CD14-positive monocyte (primary cell): ENCODE data around the gene SLC50A1. TPM values are rescaled to one million over a fixed set of nuclear protein-coding genes. Genes with fewer than 3 reads are reported as not detected.
"Not testable (repeated sequence)": the region's sequence is repeated elsewhere in the genome, so short reads cannot be mapped to it uniquely, and the experiment has no call there.

Experiments used
- DNase-seq, 3 donors: peaks; one replicate each; pipeline ENCODE4 v3.0.0-alpha.2; 2011 to 2022
- H2AFZ ChIP-seq: 2 replicates; pipeline ENCODE4 v1.6.0; 2012; ENCODE audit warnings: mild to moderate bottlenecking, low read depth, low read length, inconsistent platforms; ENCODE audit not compliant: insufficient read depth, poor library complexity, severe bottlenecking
- H3K27ac ChIP-seq, 2 donors: 1 replicate in 1 of 2; 2 replicates in 1 of 2; pipeline ENCODE4 v1.5.1; 2012 to 2013; ENCODE audit warnings: low read length in 2 of 2, control low read depth in 1 of 2, inconsistent platforms in 1 of 2, low read depth in 1 of 2, mild to moderate bottlenecking in 1 of 2
- H3K27me3 ChIP-seq, 2 donors: one replicate each; pipeline versions ENCODE4 v1.6.0 to v1.6.1; 2011 to 2013; ENCODE audit warnings: low read length in 2 of 2; ENCODE audit not compliant: control insufficient read depth in 2 of 2, insufficient read depth in 2 of 2
- H3K36me3 ChIP-seq, 2 donors: replicated peaks in 1 of 2; 1 replicate in 1 of 2; 2 replicates in 1 of 2; pipeline versions ENCODE4 v1.5.1 to v1.6.1; 2012 to 2013; ENCODE audit warnings: low read length in 2 of 2, control low read depth in 1 of 2, inconsistent platforms in 1 of 2, mild to moderate bottlenecking in 1 of 2; ENCODE audit not compliant: insufficient read depth in 2 of 2, control insufficient read depth in 1 of 2
- H3K4me1 ChIP-seq, 2 donors: 1 replicate in 1 of 2; 2 replicates in 1 of 2; pipeline versions ENCODE4 v1.5.1 to v1.6.1; 2012 to 2013; ENCODE audit warnings: low read length in 2 of 2, control low read depth in 1 of 2, inconsistent platforms in 1 of 2, mild to moderate bottlenecking in 1 of 2, moderate library complexity in 1 of 2; ENCODE audit not compliant: insufficient read depth in 2 of 2, control insufficient read depth in 1 of 2
- H3K4me2 ChIP-seq: replicated peaks from 2 replicates; pipeline ENCODE3; 2012; ENCODE audit warnings: low read length, moderate library complexity, mild to moderate bottlenecking; ENCODE audit not compliant: poor library complexity, severe bottlenecking; ENCODE audit errors: extremely low read depth
- H3K4me3 ChIP-seq, 3 experiments: fragments of 200-600 bp in 1 of 3; sonication (generic) in 1 of 3; replicated peaks in 1 of 3; 1 replicate in 2 of 3; 2 replicates in 1 of 3; pipeline ENCODE4 v1.5.1; 2011 to 2013; ENCODE audit warnings: low read length in 3 of 3, mild to moderate bottlenecking in 3 of 3, control low read depth in 2 of 3, low read depth in 2 of 3, inconsistent platforms in 1 of 3, moderate library complexity in 1 of 3
- H3K79me2 ChIP-seq: 2 replicates; pipeline ENCODE4 v1.6.0; 2012; ENCODE audit warnings: mild to moderate bottlenecking, control low read depth, inconsistent platforms, low read length, moderate library complexity; ENCODE audit not compliant: insufficient read depth
- H3K9ac ChIP-seq: 2 replicates; pipeline ENCODE4 v1.6.0; 2017; ENCODE audit warnings: low read length, mild to moderate bottlenecking; ENCODE audit not compliant: insufficient read depth, poor library complexity, severe bottlenecking
- H3K9me3 ChIP-seq, 2 donors: replicated peaks in 1 of 2; 1 replicate in 1 of 2; 2 replicates in 1 of 2; pipeline versions ENCODE4 v1.5.1 to v1.6.1; 2012 to 2013; ENCODE audit warnings: low read length in 2 of 2, control low read depth in 1 of 2; ENCODE audit not compliant: control insufficient read depth in 1 of 2, insufficient read depth in 1 of 2
- H4K20me1 ChIP-seq: 2 replicates; pipeline ENCODE4 v1.6.0; 2012; ENCODE audit warnings: mild to moderate bottlenecking, low read length, control low read depth, moderate library complexity; ENCODE audit not compliant: insufficient read depth
- H3K27ac Mint-ChIP-seq, 7 donors: one replicate each; pipeline ENCODE4 v1.8.0; 2020; ENCODE audit warnings: mild to moderate bottlenecking in 7 of 7, mixed read lengths in 7 of 7, moderate library complexity in 6 of 7, inconsistent platforms in 2 of 7
- H3K27me3 Mint-ChIP-seq, 3 donors: one replicate each; pipeline ENCODE4 v1.8.0; 2021 to 2022; ENCODE audit warnings: low read depth in 3 of 3, mild to moderate bottlenecking in 3 of 3, mixed read lengths in 3 of 3, moderate library complexity in 3 of 3, inconsistent platforms in 1 of 3
- H3K36me3 Mint-ChIP-seq, 2 donors: one replicate each; pipeline ENCODE4 v1.8.0; 2020; ENCODE audit warnings: mixed read lengths in 2 of 2, inconsistent platforms in 1 of 2, mild to moderate bottlenecking in 1 of 2
- H3K4me1 Mint-ChIP-seq: one replicate; pipeline ENCODE4 v1.8.0; 2020; ENCODE audit warnings: mild to moderate bottlenecking, mixed read lengths
- H3K4me3 Mint-ChIP-seq, 2 donors: one replicate each; pipeline ENCODE4 v1.8.0; 2020; ENCODE audit warnings: mild to moderate bottlenecking in 2 of 2, mixed read lengths in 2 of 2, moderate library complexity in 1 of 2
- H3K9me3 Mint-ChIP-seq, 7 donors: one replicate each; pipeline ENCODE4 v1.8.0; 2020 to 2022; ENCODE audit warnings: mixed read lengths in 7 of 7, mild to moderate bottlenecking in 6 of 7, moderate library complexity in 6 of 7, inconsistent platforms in 2 of 7
- CTCF ChIP-seq: fragments of 200-600 bp; IDR thresholded peaks from one replicate; pipeline ENCODE4 v1.8.0; 2022; ENCODE audit warnings: antibody characterized with exemption, mild to moderate bottlenecking
- WGBS: methylation state at CpG from one replicate; pipeline ENCODE4 v1.1.5; 2013; ENCODE audit warnings: missing lambda C conversion rate; ENCODE audit not compliant: insufficient coverage; 5-methylcytosine and 5-hydroxymethylcytosine counted together
- intact Hi-C, 2 donors: fragments of 100-400 bp; cut with micrococcal nuclease; formaldehyde crosslinking; loops; one replicate each; pipeline versions ENCODE4 v1.15.0 to v1.15.1; 2023
- polyA plus RNA-seq, 3 donors: library from polyadenylated mRNA; depleted of rRNA in 1 of 3; unstranded in 2 of 3; stranded (reverse) in 1 of 3; fragments of 300-500 nt in 2 of 3; fragments of >200 nt in 1 of 3; fragmentation: Illumina TruSeq in 2 of 3; gene quantifications; 1 replicate in 2 of 3; 2 replicates in 1 of 3; pipeline ENCODE4 v1.2.3, GENCODE V29; 2012 to 2021

The SLC50A1 gene
- polyA plus RNA-seq, 3 donors: 40.0 to 50.8 (median 49.4) TPM

GRCh38 chr1:155163785-155164184, 28.1 kb downstream of the SLC50A1 start:
- Histone ChIP-seq H3K4me1 (peaks cover 14 to 17% of the 10 kb centered on the region in 2 donors), H3K27me3 (peaks cover 0 to 15% of the 10 kb centered on the region in 2 donors)
- not testable (repeated sequence) for H3K9me3 ChIP-seq, H3K79me2 ChIP-seq, H3K4me3 Mint-ChIP-seq, H3K36me3 ChIP-seq, H3K4me3 ChIP-seq, H2AFZ ChIP-seq, H3K36me3 Mint-ChIP-seq, H4K20me1 ChIP-seq, H3K4me2 ChIP-seq, H3K27ac ChIP-seq, H3K27ac Mint-ChIP-seq, DNase-seq, H3K9ac ChIP-seq
- H3K4me1 Mint-ChIP-seq: peaks cover 23% of the 10 kb centered on the region
- H3K27me3 Mint-ChIP-seq: peaks cover 16 to 23% (median 22%) of the 10 kb centered on the region in 3 donors
- peaks cover 0 to 11% (median 6%) of the 10 kb centered on the region in 7 donors for H3K9me3 Mint-ChIP-seq
- intact Hi-C loops: loop anchor here in 1 of 2 donors (5.0 kb wide), 1 partner anchor 36 kb away; the partner anchor contains the start of gene EFNA1
- no CpG with 5 or more reads among the region's 4 CpGs for WGBS

DNA sequence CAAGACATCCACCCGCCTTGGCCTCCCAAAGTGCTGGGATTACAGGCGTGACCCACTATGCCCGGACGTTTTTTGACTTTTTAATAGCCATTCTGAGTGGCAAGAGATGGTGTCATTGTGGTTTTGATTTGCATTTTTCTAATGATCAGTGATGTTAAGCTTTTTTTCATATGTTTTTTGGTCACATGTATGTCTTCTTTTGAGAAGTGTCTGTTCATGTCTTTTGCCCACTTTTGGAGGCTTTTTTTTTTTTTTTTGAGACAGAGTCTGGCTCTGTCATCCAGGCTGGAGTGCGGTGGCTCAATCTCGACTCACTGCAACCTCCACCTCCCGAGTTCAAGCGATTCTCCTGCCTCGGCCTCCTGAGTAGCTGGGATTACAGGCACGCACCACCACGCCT, 29.0 kb downstream of the SLC50A1 start:
- Mint-ChIP-seq H3K27me3 (peaks cover 16 to 23% (median 22%) of the 10 kb centered on the region in 3 donors), H3K9me3 (peaks cover 0 to 11% (median 6%) of the 10 kb centered on the region in 7 donors), H3K4me1 (peaks cover 23% of the 10 kb centered on the region), H3K36me3 (peaks cover 7 to 11% of the 10 kb centered on the region in 2 donors)
- not testable (repeated sequence) for H3K27ac Mint-ChIP-seq, DNase-seq, H4K20me1 ChIP-seq, H3K79me2 ChIP-seq, H3K4me3 ChIP-seq, H2AFZ ChIP-seq, H3K9ac ChIP-seq, H3K27ac ChIP-seq, H3K4me3 Mint-ChIP-seq, H3K4me2 ChIP-seq, H3K9me3 ChIP-seq, H3K36me3 ChIP-seq
- 100% methylated on average over 2 of the region's 11 CpGs for WGBS
- Histone ChIP-seq H3K27me3 (peaks cover 0 to 15% of the 10 kb centered on the region in 2 donors), H3K4me1 (peaks cover 14 to 17% of the 10 kb centered on the region in 2 donors)
- intact Hi-C loops: loop anchor here (5.0 kb wide), 1 partner anchor 37 kb away; the partner anchor contains the start of gene EFNA1 (in 2 of the 2)

DNA sequence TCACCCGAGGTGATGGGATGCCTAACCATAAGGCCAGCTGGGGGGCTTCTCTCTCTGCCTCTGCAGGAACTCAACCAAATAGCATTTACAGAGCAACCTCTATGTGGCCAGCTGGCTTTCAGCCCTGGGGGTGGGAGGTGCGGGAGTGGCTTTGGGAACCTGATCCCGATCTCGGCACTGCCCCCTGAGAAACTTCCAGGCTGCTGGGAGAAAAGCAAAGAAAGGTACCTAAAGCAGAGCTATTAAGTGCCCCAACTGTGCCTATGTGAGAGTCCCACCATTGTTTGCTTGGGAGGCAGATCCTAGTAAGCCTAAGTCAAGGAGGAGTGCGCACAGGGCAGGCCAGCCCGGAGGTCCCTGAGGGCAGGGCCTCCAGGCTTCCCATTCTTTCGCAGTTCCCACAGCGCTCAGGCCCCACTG, 30.4 kb downstream of the SLC50A1 start:
- no peak overlapping the region for H3K27ac Mint-ChIP-seq
- 15% methylated on average over 7 of the region's 8 CpGs for WGBS
- intact Hi-C loops: loop anchor here in 1 of 2 donors (2.0 to 5.0 kb wide), 2 partner anchors 39 to 73 kb away; partner anchors contain the start of gene EFNA1
- Histone ChIP-seq H3K4me2 (no peak overlapping the region), H3K27me3 (peaks cover 0 to 15% of the 10 kb centered on the region in 2 donors), H4K20me1 (no peaks in the 10 kb centered on the region), H3K79me2 (no peaks in the 10 kb centered on the region), H3K9me3 (no peaks in the 10 kb centered on the region), H2AFZ (no peak overlapping the region), H3K36me3 (peaks cover 14 to 19% of the 10 kb centered on the region in 2 donors), H3K27ac (no peak overlapping the region), H3K4me3 (no peak overlapping the region), H3K9ac (no peak overlapping the region), H3K4me1 (peaks cover 14 to 17% of the 10 kb centered on the region in 2 donors)
- no peak for DNase-seq
- peaks cover 0 to 11% (median 6%) of the 10 kb centered on the region in 7 donors for H3K9me3 Mint-ChIP-seq
- peaks cover 19% of the 10 kb centered on the region for H3K4me1 Mint-ChIP-seq
- peaks cover 16 to 23% (median 22%) of the 10 kb centered on the region in 3 donors for H3K27me3 Mint-ChIP-seq
- no peak for TF ChIP-seq CTCF
- peak overlapping the region in 1 of 2 donors; percentile 37 for H3K4me3 Mint-ChIP-seq
- peaks cover 16 to 24% of the 10 kb centered on the region in 2 donors for H3K36me3 Mint-ChIP-seq
